ENCODE data around the gene KCNIP1. TPM values are rescaled to one million over a fixed set of nuclear protein-coding genes. Genes with fewer than 3 reads are reported as not detected.

Gene KCNIP1
- total RNA-seq, 4 donors from 2014 or later, result not detected

- TF ChIP-seq CTCF (IDR thresholded peaks at IDR 0.05) (no peak), POLR2A (IDR thresholded peaks at IDR 0.05) (no peak)
- no peak for DNase-seq
- no peak overlapping the region for H3K27ac ChIP-seq
- no peak overlapping the region for H3K4me3 ChIP-seq
- no peaks in the 10 kb centered on the region for H3K27me3 ChIP-seq
- no peaks in the 10 kb centered on the region for H3K9me3 ChIP-seq
- H3K36me3 ChIP-seq, result no peaks in the 10 kb centered on the region
- no peaks in the 10 kb centered on the region for H3K4me1 ChIP-seq
These were observed 15.2 kb upstream of the KCNIP1 start for GRCh38 chr5:170488570-170488969.

GRCh38 chr5:170489199-170489598 is 14.6 kb upstream of the KCNIP1 start:
- DNase-seq, result no peak
- TF ChIP-seq CTCF (IDR thresholded peaks at IDR 0.05) (no peak), POLR2A (IDR thresholded peaks at IDR 0.05) (no peak)
- Histone ChIP-seq H3K9me3 (no peaks in the 10 kb centered on the region), H3K36me3 (no peaks in the 10 kb centered on the region), H3K27me3 (no peaks in the 10 kb centered on the region), H3K4me3 (no peak overlapping the region), H3K4me1 (no peaks in the 10 kb centered on the region), H3K27ac (no peak overlapping the region)

- Histone ChIP-seq H3K4me3 (no peak overlapping the region), H3K9me3 (no peaks in the 10 kb centered on the region), H3K4me1 (no peaks in the 10 kb centered on the region), H3K27ac (no peak overlapping the region), H3K27me3 (no peaks in the 10 kb centered on the region), H3K36me3 (no peaks in the 10 kb centered on the region)
- TF ChIP-seq POLR2A (IDR thresholded peaks at IDR 0.05) (no peak), CTCF (IDR thresholded peaks at IDR 0.05) (no peak)
- no peak for DNase-seq
These were observed 13.4 kb upstream of the KCNIP1 start for GRCh38 chr5:170490381-170490780.

GRCh38 chr5:170491479-170491878 is 12.3 kb upstream of the KCNIP1 start:
- H3K27ac ChIP-seq, result peak overlapping the region in 1 of 4 donors; percentile 22

GRCh38 chr5:170493028-170493820 is 10.6 kb upstream of the KCNIP1 start:
- Histone ChIP-seq H3K36me3 (no peaks in the 10 kb centered on the region), H3K4me3 (no peak overlapping the region), H3K9me3 (no peaks in the 10 kb centered on the region), H3K27me3 (no peaks in the 10 kb centered on the region), H3K4me1 (no peaks in the 10 kb centered on the region), H3K27ac (no peak overlapping the region)
- no peak for DNase-seq
- TF ChIP-seq CTCF (IDR thresholded peaks at IDR 0.05) (no peak), POLR2A (IDR thresholded peaks at IDR 0.05) (no peak)

More at GRCh38 chr5:170491479-170491878, 12.3 kb upstream of the KCNIP1 start:
- Histone ChIP-seq H3K4me3 (no peak overlapping the region), H3K9me3 (no peaks in the 10 kb centered on the region), H3K27me3 (no peaks in the 10 kb centered on the region), H3K36me3 (no peaks in the 10 kb centered on the region), H3K4me1 (no peaks in the 10 kb centered on the region)
- DNase-seq, result no peak
- TF ChIP-seq POLR2A (IDR thresholded peaks at IDR 0.05) (no peak), CTCF (IDR thresholded peaks at IDR 0.05) (no peak)
